Measurements from ENCODE around the gene DENND2D. TPM values are rescaled to one million over a fixed set of nuclear protein-coding genes. Genes with fewer than 3 reads are reported as not detected.
A peak's percentile ranks its signal among the peaks of the same experiment; 100 is the strongest.

DENND2D gene
- total RNA-seq, 1 experiment from 2014 or later, result 2.1 TPM

DNA sequence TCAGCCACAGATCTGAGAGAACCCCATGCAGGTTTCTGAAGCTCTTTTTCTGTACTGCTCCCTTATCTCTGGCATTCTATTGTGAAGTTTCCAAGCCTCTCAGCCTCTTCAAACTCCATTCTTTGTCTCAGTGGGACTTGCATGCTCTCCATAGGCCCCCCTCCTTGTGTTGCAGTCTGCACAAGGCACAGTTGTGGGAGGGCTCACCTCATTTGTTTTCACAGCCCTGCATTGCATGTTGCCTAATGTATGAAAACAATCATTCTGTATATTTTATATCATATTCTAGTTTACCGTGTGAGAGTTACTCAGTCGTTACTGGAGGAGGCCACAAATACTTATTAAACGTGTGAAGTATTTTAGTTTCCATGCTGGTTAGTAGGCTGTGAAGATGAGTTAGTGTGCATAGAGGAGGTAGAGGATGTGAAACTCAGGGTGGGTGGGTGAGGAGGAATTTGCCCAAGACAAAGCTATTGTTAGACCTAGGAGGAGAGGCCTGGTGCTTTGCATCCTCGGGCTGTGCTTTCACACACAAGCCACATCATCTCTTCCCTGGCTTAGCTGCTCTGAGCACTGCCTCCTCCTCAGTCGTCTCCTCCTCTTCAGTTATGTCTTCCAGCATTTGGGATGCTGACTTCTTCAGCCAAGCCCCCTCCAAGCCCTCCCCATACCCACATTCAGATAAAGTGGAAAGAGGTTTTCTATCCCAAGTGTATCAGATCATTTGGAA, 19.3 kb upstream of the DENND2D start (continued):
- TF ChIP-seq, protein P1, sequence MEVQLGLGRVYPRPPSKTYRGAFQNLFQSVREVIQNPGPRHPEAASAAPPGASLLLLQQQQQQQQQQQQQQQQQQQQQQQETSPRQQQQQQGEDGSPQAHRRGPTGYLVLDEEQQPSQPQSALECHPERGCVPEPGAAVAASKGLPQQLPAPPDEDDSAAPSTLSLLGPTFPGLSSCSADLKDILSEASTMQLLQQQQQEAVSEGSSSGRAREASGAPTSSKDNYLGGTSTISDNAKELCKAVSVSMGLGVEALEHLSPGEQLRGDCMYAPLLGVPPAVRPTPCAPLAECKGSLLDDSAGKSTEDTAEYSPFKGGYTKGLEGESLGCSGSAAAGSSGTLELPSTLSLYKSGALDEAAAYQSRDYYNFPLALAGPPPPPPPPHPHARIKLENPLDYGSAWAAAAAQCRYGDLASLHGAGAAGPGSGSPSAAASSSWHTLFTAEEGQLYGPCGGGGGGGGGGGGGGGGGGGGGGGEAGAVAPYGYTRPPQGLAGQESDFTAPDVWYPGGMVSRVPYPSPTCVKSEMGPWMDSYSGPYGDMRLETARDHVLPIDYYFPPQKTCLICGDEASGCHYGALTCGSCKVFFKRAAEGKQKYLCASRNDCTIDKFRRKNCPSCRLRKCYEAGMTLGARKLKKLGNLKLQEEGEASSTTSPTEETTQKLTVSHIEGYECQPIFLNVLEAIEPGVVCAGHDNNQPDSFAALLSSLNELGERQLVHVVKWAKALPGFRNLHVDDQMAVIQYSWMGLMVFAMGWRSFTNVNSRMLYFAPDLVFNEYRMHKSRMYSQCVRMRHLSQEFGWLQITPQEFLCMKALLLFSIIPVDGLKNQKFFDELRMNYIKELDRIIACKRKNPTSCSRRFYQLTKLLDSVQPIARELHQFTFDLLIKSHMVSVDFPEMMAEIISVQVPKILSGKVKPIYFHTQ (CRISPR knock-in tag; IDR thresholded peaks at IDR 0.05), result no peak
- TF ChIP-seq FOXP1 (CRISPR knock-in tag; IDR thresholded peaks at IDR 0.05; ENCODE audit: borderline replicate concordance) (no peak), ZNF121 (CRISPR knock-in tag; IDR thresholded peaks at IDR 0.05) (no peak), GTF2I (CRISPR knock-in tag; conservative IDR thresholded peaks at IDR 0.05) (no peak), EMX1 (CRISPR knock-in tag; IDR thresholded peaks at IDR 0.05) (no peak)

DNA sequence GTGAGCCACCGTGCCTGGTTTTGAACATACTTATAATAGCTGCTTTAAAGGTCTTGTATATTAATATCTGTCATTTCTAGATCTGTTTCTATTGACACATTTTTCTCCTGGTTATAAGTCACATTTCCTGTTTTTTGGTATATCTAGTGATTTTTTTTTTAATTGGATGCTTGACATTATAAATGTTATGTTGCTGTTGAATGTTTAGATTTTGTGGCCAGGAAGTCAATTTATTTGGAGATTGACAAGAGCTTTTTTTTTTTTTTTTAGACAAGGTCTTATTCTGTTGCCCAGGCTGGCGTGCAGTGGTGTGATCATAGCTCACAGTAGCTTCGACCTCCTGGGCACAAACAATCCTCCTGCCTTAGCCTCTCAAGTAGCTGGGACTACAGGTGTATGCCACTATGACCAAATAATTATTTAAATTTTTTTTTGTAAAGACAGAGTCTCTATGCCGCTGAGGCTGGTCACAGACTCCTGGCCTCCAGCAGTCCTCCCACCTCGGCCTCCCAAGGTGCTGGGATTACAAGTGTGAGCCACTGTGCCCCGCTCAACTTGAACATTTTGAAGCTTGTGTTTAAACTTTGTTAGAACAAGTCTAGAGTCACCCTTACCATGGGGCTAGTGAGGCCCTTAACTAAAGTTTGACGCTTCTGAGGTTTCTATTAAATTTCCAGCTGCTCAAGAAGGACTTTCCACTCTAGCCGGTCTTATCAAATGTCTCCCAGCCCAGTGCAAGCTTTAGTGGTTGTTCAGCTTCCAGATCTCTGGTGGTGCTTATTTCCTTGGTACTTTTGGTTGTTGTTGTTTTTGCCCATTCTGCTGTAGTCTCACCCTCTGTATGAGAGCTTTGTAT, 18.5 kb upstream of the DENND2D start:
- Mint-ChIP-seq H3K4me1 (peaks cover 64% of the 10 kb centered on the region), H3K27me3 (ENCODE audit: low read depth) (peaks cover 4% of the 10 kb centered on the region; the same call in 1 of the 2 replicates), H3K4me3 (no peak overlapping the region), H3K27ac (0 out of 2 replicates have a peak overlapping the region, but pooled peaks have one; percentile 3), H3K36me3 (no peaks in the 10 kb centered on the region), H3K9me3 (peaks cover 11% of the 10 kb centered on the region; the same call in 1 of the 2 replicates)
- ChIA-PET CTCF (interaction anchor here (1.1 to 1.7 kb wide), 3 partner anchors 22 to 193 kb away, joined by 3 to 7 read pairs (median 3); no protein-coding TSS in a partner anchor), POLR2A (no interaction called here)
- no peak for TF ChIP-seq FOXJ3 (CRISPR knock-in tag; IDR thresholded peaks at IDR 0.05; ENCODE audit: borderline replicate concordance)
- TF ChIP-seq, protein P2, sequence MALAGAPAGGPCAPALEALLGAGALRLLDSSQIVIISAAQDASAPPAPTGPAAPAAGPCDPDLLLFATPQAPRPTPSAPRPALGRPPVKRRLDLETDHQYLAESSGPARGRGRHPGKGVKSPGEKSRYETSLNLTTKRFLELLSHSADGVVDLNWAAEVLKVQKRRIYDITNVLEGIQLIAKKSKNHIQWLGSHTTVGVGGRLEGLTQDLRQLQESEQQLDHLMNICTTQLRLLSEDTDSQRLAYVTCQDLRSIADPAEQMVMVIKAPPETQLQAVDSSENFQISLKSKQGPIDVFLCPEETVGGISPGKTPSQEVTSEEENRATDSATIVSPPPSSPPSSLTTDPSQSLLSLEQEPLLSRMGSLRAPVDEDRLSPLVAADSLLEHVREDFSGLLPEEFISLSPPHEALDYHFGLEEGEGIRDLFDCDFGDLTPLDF (CRISPR knock-in tag; IDR thresholded peaks at IDR 0.05), result no peak
- TF ChIP-seq NR3C1 (CRISPR knock-in tag; conservative IDR thresholded peaks at IDR 0.05; ENCODE audit: low read depth), result no peak
- no peak for TF ChIP-seq FOXP4 (CRISPR knock-in tag; IDR thresholded peaks at IDR 0.05)
- TF ChIP-seq, protein P3, sequence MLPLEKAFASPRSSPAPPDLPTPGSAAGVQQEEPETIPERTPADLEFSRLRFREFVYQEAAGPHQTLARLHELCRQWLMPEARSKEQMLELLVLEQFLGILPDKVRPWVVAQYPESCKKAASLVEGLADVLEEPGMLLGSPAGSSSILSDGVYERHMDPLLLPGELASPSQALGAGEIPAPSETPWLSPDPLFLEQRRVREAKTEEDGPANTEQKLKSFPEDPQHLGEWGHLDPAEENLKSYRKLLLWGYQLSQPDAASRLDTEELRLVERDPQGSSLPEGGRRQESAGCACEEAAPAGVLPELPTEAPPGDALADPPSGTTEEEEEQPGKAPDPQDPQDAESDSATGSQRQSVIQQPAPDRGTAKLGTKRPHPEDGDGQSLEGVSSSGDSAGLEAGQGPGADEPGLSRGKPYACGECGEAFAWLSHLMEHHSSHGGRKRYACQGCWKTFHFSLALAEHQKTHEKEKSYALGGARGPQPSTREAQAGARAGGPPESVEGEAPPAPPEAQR (CRISPR knock-in tag; IDR thresholded peaks at IDR 0.05), result no peak
- TF ChIP-seq USF2 (CRISPR knock-in tag; IDR thresholded peaks at IDR 0.05), result no peak
- ATAC-seq (no peak), DNase-seq (ENCODE audit: low spot score) (no peak)
